ENCODE measurements around the gene TYK2. TPM values are rescaled to one million over a fixed set of nuclear protein-coding genes. Genes with fewer than 3 reads are reported as not detected.

The TYK2 gene
- total RNA-seq, 1 experiment from 2014 or later: 118 TPM

GRCh38 chr19:10421240-10422045 lies 41.1 kb upstream of the TYK2 start:
- CTCF ChIA-PET: interaction anchor here (0.6 to 0.7 kb wide), 3 partner anchors 20 to 381 kb away, joined by 3 to 10 read pairs (median 3); no protein-coding TSS in a partner anchor
- no peaks in the 10 kb centered on the region for H3K36me3 ChIP-seq (ENCODE audit: insufficient read depth, low read length, poor library complexity, severe bottlenecking)
- peak; percentile 44 for DNase-seq (ENCODE audit: low spot score)
- intact Hi-C loops (cut with micrococcal nuclease; ENCODE audit: unreplicated experiment): no loop called here
- POLR2A ChIA-PET (ENCODE audit: low non-redundant PET): no interaction called here
- peaks cover 40% of the 10 kb centered on the region for H3K4me1 ChIP-seq (ENCODE audit: insufficient read depth, low read length, poor library complexity, severe bottlenecking)
- H3K4me3 ChIP-seq (ENCODE audit: low read depth, low read length, poor library complexity, severe bottlenecking): peak overlapping the region; percentile 83
- TF ChIP-seq EZH2 (IDR thresholded peaks at IDR 0.05; ENCODE audit: borderline replicate concordance, low read depth, low read length, poor library complexity, severe bottlenecking) (no peak), CTCF (conservative IDR thresholded peaks at IDR 0.05; ENCODE audit: low read depth, low read length) (peak; percentile 7)
- H3K27ac ChIP-seq (ENCODE audit: low read depth, low read length, poor library complexity, severe bottlenecking): peak overlapping the region; percentile 89
- BruUV-seq (replicated peaks): TSS peak; percentile 55
- no peaks in the 10 kb centered on the region for H3K9me3 ChIP-seq (ENCODE audit: low read depth, low read length, poor library complexity, severe bottlenecking)
- no peaks in the 10 kb centered on the region for H3K27me3 ChIP-seq (replicated peaks; ENCODE audit: insufficient read depth, low read depth, low read length, poor library complexity)

GRCh38 chr19:10420444-10421239 lies 40.3 kb upstream of the TYK2 start, which contains the start of gene PDE4A:
Gene PDE4A, plus strand, starts transcription at chr19:10420538. Its CDS starts 227 bp downstream, at chr19:10420765.
- intact Hi-C loops (cut with micrococcal nuclease; ENCODE audit: unreplicated experiment): no loop called here
- no peaks in the 10 kb centered on the region for H3K36me3 ChIP-seq (ENCODE audit: insufficient read depth, low read length, poor library complexity, severe bottlenecking)
- H3K4me3 ChIP-seq (ENCODE audit: low read depth, low read length, poor library complexity, severe bottlenecking): peak within 1 kb of the TSS; percentile 83
- TF ChIP-seq CTCF (conservative IDR thresholded peaks at IDR 0.05; ENCODE audit: low read depth, low read length) (peak; percentile 83), EZH2 (IDR thresholded peaks at IDR 0.05; ENCODE audit: borderline replicate concordance, low read depth, low read length, poor library complexity, severe bottlenecking) (no peak)
- BruUV-seq (replicated peaks): no TSS peak
- no peaks in the 10 kb centered on the region for H3K9me3 ChIP-seq (ENCODE audit: low read depth, low read length, poor library complexity, severe bottlenecking)
- ChIA-PET POLR2A (ENCODE audit: low non-redundant PET) (interaction anchor here (0.6 kb wide), 1 partner anchor 131 kb away, joined by 4 read pairs; the partner anchor contains the start of gene ICAM5), CTCF (interaction anchor here (0.6 to 0.8 kb wide), 4 partner anchors 11 to 261 kb away, joined by 3 to 5 read pairs (median 3); no protein-coding TSS in a partner anchor)
- no peaks in the 10 kb centered on the region for H3K27me3 ChIP-seq (replicated peaks; ENCODE audit: insufficient read depth, low read depth, low read length, poor library complexity)
- peak; percentile 89 for DNase-seq (ENCODE audit: low spot score)
- peak within 1 kb of the TSS; percentile 89 for H3K27ac ChIP-seq (ENCODE audit: low read depth, low read length, poor library complexity, severe bottlenecking)
- peaks cover 40% of the 10 kb centered on the region for H3K4me1 ChIP-seq (ENCODE audit: insufficient read depth, low read length, poor library complexity, severe bottlenecking)
